GM19452 (cell line): ENCODE measurements around the gene NKAPL.
A peak's percentile ranks its signal among the peaks of the same experiment; 100 is the strongest.

ENCODE experiments used
- ATAC-seq: cut with Tn5 transposase; IDR thresholded peaks from one replicate; pipeline ENCODE4 v1.9.1; 2021; ENCODE audit not compliant: unreplicated experiment

Gene NKAPL

GRCh38 chr6:28245206-28245941 lies 13.7 kb upstream of the NKAPL start:
- ATAC-seq: no peak

GRCh38 chr6:28248916-28249315 lies 10.2 kb upstream of the NKAPL start:
- no peak for ATAC-seq

- no peak for ATAC-seq
These were observed 8.3 kb upstream of the NKAPL start for GRCh38 chr6:28250747-28251146.

GRCh38 chr6:28251661-28252008 lies 7.5 kb upstream of the NKAPL start:
- peak; percentile 28 for ATAC-seq

GRCh38 chr6:28252009-28252975 lies 6.8 kb upstream of the NKAPL start, which contains the start of gene ZKSCAN4:
ZKSCAN4 (minus strand) TSS chr6:28252269; CDS start chr6:28251980, 289 bp downstream.
- ATAC-seq: peak; percentile 84

GRCh38 chr6:28254121-28254519 lies 5.0 kb upstream of the NKAPL start:
- ATAC-seq: no peak

- ATAC-seq: no peak
These were observed 2.1 kb upstream of the NKAPL start for GRCh38 chr6:28257042-28257441.

- ATAC-seq: no peak
These were observed 4.8 kb downstream of the NKAPL start for GRCh38 chr6:28263922-28264321.

GRCh38 chr6:28264834-28265401 lies 5.8 kb downstream of the NKAPL start:
- ATAC-seq: no peak

GRCh38 chr6:28266563-28266961 lies 7.5 kb downstream of the NKAPL start:
- no peak for ATAC-seq

GRCh38 chr6:28266962-28267694 lies 8.0 kb downstream of the NKAPL start, which contains the start of gene ZSCAN26:
ZSCAN26 (plus strand) TSS chr6:28267143; CDS start chr6:28271920, 4,777 bp downstream.
- ATAC-seq: peak; percentile 90

GRCh38 chr6:28267695-28268059 lies 8.6 kb downstream of the NKAPL start:
- ATAC-seq: no peak

GRCh38 chr6:28269492-28269891 lies 10.4 kb downstream of the NKAPL start:
- ATAC-seq: no peak

- ATAC-seq: no peak
These were observed 15.8 kb downstream of the NKAPL start for GRCh38 chr6:28274888-28275287.

GRCh38 chr6:28277746-28278145 lies 18.6 kb downstream of the NKAPL start:
- ATAC-seq: no peak

- no peak for ATAC-seq
These were observed 21.6 kb downstream of the NKAPL start for GRCh38 chr6:28280595-28281287.

GRCh38 chr6:28281288-28282064 lies 22.4 kb downstream of the NKAPL start, which contains the start of gene PGBD1:
PGBD1 (plus strand) TSS chr6:28281572; CDS start chr6:28283814, 2,242 bp downstream.
- ATAC-seq: peak; percentile 80

- no peak for ATAC-seq
These were observed 23.8 kb downstream of the NKAPL start for GRCh38 chr6:28282926-28283325.

- ATAC-seq: no peak
These were observed 32.5 kb downstream of the NKAPL start for GRCh38 chr6:28291573-28291972.
